Gastrocnemius medialis (tissue), 4 donors: ENCODE measurements around the gene NKX2-8.

Experiments
- CTCF ChIP-seq, 5 experiments: fragments of 450-650 bp in 3 of 5; fragments of 200-600 bp in 2 of 5; sonication (generic) in 2 of 5; IDR thresholded peaks in 4 of 5; conservative IDR thresholded peaks in 1 of 5; 1 replicate in 4 of 5; 2 replicates in 1 of 5; pipeline ENCODE4 v1.5.1; 2016 to 2019; ENCODE audit warnings: antibody characterized with exemption in 5 of 5, mild to moderate bottlenecking in 3 of 5, moderate library complexity in 3 of 5
- POLR2A ChIP-seq, 2 donors: fragments of 450-650 bp; IDR thresholded peaks; one replicate each; pipeline ENCODE4 v1.6.1; 2017; ENCODE audit warnings: antibody characterized with exemption in 2 of 2, mild to moderate bottlenecking in 2 of 2, moderate library complexity in 2 of 2

- TF ChIP-seq CTCF (IDR thresholded peaks at IDR 0.05 in 4 of 5, conservative IDR thresholded peaks at IDR 0.05 in 1 of 5): no peak
- TF ChIP-seq POLR2A (IDR thresholded peaks at IDR 0.05): no peak
Measured at GRCh38 chr14:36626151-36626550, 43.7 kb upstream of the NKX2-8 start.
